GM23248 (cell line): ENCODE data around the gene PLA2G5.

Experiments used
- EZH2 ChIP-seq: fragments of 200-600 bp; sonication (generic); IDR thresholded peaks from 2 replicates; pipeline ENCODE4 v1.6.1; 2018; ENCODE audit warnings: antibody characterized with exemption, mild to moderate bottlenecking; ENCODE audit not compliant: insufficient read depth, poor library complexity, severe bottlenecking
- EZH2phosphoT487 ChIP-seq: fragments of 200-600 bp; sonication (generic); IDR thresholded peaks from 2 replicates; pipeline ENCODE4 v1.6.1; 2018; ENCODE audit warnings: antibody characterized with exemption, moderate library complexity, mild to moderate bottlenecking, low read depth; ENCODE audit not compliant: insufficient read depth

- TF ChIP-seq EZH2phosphoT487 (no peak), EZH2 (no peak)
Measured at GRCh38 chr1:20096840-20097447, 26.9 kb downstream of the PLA2G5 start.
